Gastroesophageal sphincter (tissue), 3 donors: ENCODE results near the gene TMEM255A.

ENCODE experiments used
- CTCF ChIP-seq, 4 experiments: fragments of 200-600 bp in 2 of 4; fragments of 450-650 bp in 2 of 4; sonication (generic) in 1 of 4; IDR thresholded peaks; one replicate each; pipeline ENCODE4 v1.5.1; 2017 to 2019; ENCODE audit warnings: antibody characterized with exemption in 4 of 4, mild to moderate bottlenecking in 2 of 4, moderate library complexity in 2 of 4
- POLR2AphosphoS5 ChIP-seq: sonication (generic); formaldehyde crosslinking; IDR thresholded peaks from one replicate; pipeline ENCODE4 v1.6.1; 2017; ENCODE audit warnings: antibody characterized with exemption

DNA sequence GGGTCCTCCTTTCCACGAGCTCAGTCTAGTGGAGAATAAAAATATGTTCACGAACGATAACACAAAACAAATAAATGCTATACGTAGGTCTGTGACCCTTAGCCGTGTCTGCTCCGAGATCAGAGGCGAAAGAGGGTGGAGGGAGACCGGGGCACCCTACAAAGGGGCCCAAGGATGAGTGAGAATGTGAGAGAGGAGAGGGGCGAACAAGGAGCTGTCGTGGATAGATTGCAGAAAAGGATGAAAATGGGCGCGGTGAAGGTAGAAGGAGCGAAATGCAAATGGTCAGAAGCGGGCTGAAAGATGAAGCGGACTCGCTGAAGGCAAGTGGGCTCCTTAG, 66.9 kb downstream of the TMEM255A start:
- TF ChIP-seq POLR2AphosphoS5, result no peak
- TF ChIP-seq CTCF (IDR thresholded peaks at IDR 0.05), result no peak
